SK-N-SH treated with all-trans-retinoic acid at 6 μM for 48 hours (cell line): Measurements from ENCODE around the gene LZTR1.

Experiments
- ATAC-seq: fragments of 200-7000 bp; cut with Tn5 transposase; 3 replicates; pipeline ENCODE4 v1.9.1; 2020; ENCODE audit warnings: mild to moderate bottlenecking, moderate library complexity
- BACH2 ChIP-seq: fragments of 250-450 bp; sonication (Bioruptor Pico); IDR thresholded peaks from 2 replicates; pipeline ENCODE4 v1.9.0; 2021; ENCODE audit warnings: mild to moderate bottlenecking, borderline replicate concordance
- CREB5 ChIP-seq: fragments of 250-450 bp; sonication (Bioruptor Pico); IDR thresholded peaks from 2 replicates; pipeline ENCODE4 v1.5.1; 2020; ENCODE audit warnings: low read depth, mild to moderate bottlenecking, moderate library complexity
- CSDC2 ChIP-seq: fragments of 250-450 bp; sonication (Bioruptor Pico); IDR thresholded peaks from 2 replicates; pipeline ENCODE4 v1.5.0; 2020; ENCODE audit warnings: mild to moderate bottlenecking, moderate library complexity
- CSRNP3 ChIP-seq: fragments of 250-450 bp; sonication (Bioruptor Pico); IDR thresholded peaks from 2 replicates; pipeline ENCODE4 v1.5.1; 2021; ENCODE audit warnings: mild to moderate bottlenecking, moderate library complexity
- ESRRG ChIP-seq: fragments of 250-450 bp; sonication (Bioruptor Pico); IDR thresholded peaks from 2 replicates; pipeline ENCODE4 v1.6.1; 2021; ENCODE audit warnings: mild to moderate bottlenecking
- GLIS3 ChIP-seq: fragments of 250-450 bp; sonication (Bioruptor Pico); IDR thresholded peaks from 2 replicates; pipeline ENCODE4 v1.5.0; 2020; ENCODE audit warnings: mild to moderate bottlenecking, moderate library complexity
- ISL1 ChIP-seq: fragments of 250-450 bp; sonication (Bioruptor Pico); IDR thresholded peaks from 2 replicates; pipeline ENCODE4 v2.1.2; 2022; ENCODE audit warnings: mild to moderate bottlenecking, moderate library complexity
- OSR1 ChIP-seq: fragments of 250-450 bp; sonication (Bioruptor Pico); IDR thresholded peaks from 2 replicates; pipeline ENCODE4 v1.8.0; 2022; ENCODE audit warnings: moderate library complexity, mild to moderate bottlenecking, inconsistent platforms
- PATZ1 ChIP-seq: fragments of 250-450 bp; sonication (Bioruptor Pico); IDR thresholded peaks from 2 replicates; pipeline ENCODE4 v1.8.0; 2020; ENCODE audit warnings: mild to moderate bottlenecking, moderate library complexity, borderline replicate concordance
- POU6F1 ChIP-seq: fragments of 250-450 bp; sonication (Bioruptor Pico); IDR thresholded peaks from 2 replicates; pipeline ENCODE4 v1.8.0; 2021; ENCODE audit warnings: low read depth, mild to moderate bottlenecking, moderate library complexity, borderline replicate concordance
- PPARA ChIP-seq: fragments of 250-450 bp; sonication (Bioruptor Pico); IDR thresholded peaks from 2 replicates; pipeline ENCODE4 v1.5.0; 2020; ENCODE audit warnings: mild to moderate bottlenecking, borderline replicate concordance
- RARB ChIP-seq: fragments of 250-450 bp; sonication (Bioruptor Pico); IDR thresholded peaks from 2 replicates; pipeline ENCODE4 v1.8.0; 2021; ENCODE audit warnings: mild to moderate bottlenecking, moderate library complexity
- SNAI2 ChIP-seq: fragments of 250-450 bp; sonication (Bioruptor Pico); IDR thresholded peaks from 2 replicates; pipeline ENCODE4 v1.5.0; 2020; ENCODE audit warnings: mild to moderate bottlenecking, moderate library complexity
- TCF4 ChIP-seq: fragments of 250-450 bp; sonication (Bioruptor Pico); IDR thresholded peaks from 2 replicates; pipeline ENCODE4 v1.8.0; 2021; ENCODE audit warnings: mild to moderate bottlenecking, moderate library complexity, borderline replicate concordance
- TOX ChIP-seq: fragments of 250-450 bp; sonication (Bioruptor Pico); IDR thresholded peaks from 2 replicates; pipeline ENCODE4 v1.8.0; 2021; ENCODE audit warnings: mild to moderate bottlenecking, moderate library complexity, borderline replicate concordance
- TSHZ2 ChIP-seq: fragments of 250-450 bp; sonication (Bioruptor Pico); IDR thresholded peaks from 2 replicates; pipeline ENCODE4 v1.5.0; 2020; ENCODE audit warnings: mild to moderate bottlenecking, moderate library complexity
- ZC3H10 ChIP-seq: fragments of 250-450 bp; sonication (Bioruptor Pico); IDR thresholded peaks from 2 replicates; pipeline ENCODE4 v1.5.1; 2021; ENCODE audit warnings: mild to moderate bottlenecking, moderate library complexity
- ZFP3 ChIP-seq: fragments of 250-450 bp; sonication (Bioruptor Pico); IDR thresholded peaks from 2 replicates; pipeline ENCODE4 v1.5.0; 2020; ENCODE audit warnings: mild to moderate bottlenecking, moderate library complexity
- ZFP30 ChIP-seq: fragments of 450-650 bp; formaldehyde crosslinking; IDR thresholded peaks from 2 replicates; pipeline ENCODE4 v1.5.0; 2022; ENCODE audit warnings: mild to moderate bottlenecking, moderate library complexity
- ZNF70 ChIP-seq: fragments of 450-650 bp; formaldehyde crosslinking; IDR thresholded peaks from 2 replicates; pipeline ENCODE4 v1.5.0; 2020; ENCODE audit warnings: mild to moderate bottlenecking, moderate library complexity

Gene LZTR1

GRCh38 chr22:21018314-21018713 is 36.2 kb downstream of the LZTR1 start:
- TF ChIP-seq CSDC2 (no peak), ZNF70 (peak; percentile 94)
- TF ChIP-seq, all 23 proteins: peak for 1
- ATAC-seq = no peak

- TF ChIP-seq CREB5 (CRISPR knock-in tag) (no peak), BACH2 (CRISPR knock-in tag) (no peak), GLIS3 (CRISPR knock-in tag) (no peak), PATZ1 (CRISPR knock-in tag) (no peak), ZFP30 (CRISPR knock-in tag) (no peak), RARB (CRISPR knock-in tag) (no peak), ISL1 (CRISPR knock-in tag) (no peak), TCF4 (CRISPR knock-in tag) (no peak), CSRNP3 (no peak), POU6F1 (CRISPR knock-in tag) (no peak), CSDC2 (no peak), ZNF70 (no peak), TSHZ2 (CRISPR knock-in tag) (no peak), ESRRG (no peak), SNAI2 (CRISPR knock-in tag) (no peak), ZFP3 (CRISPR knock-in tag) (no peak), PPARA (CRISPR knock-in tag) (no peak), ZC3H10 (CRISPR knock-in tag) (no peak), TOX (CRISPR knock-in tag) (no peak), OSR1 (CRISPR knock-in tag) (no peak)
- peak; percentile 76 for ATAC-seq
Observed at GRCh38 chr22:21020802-21021429, 38.8 kb downstream of the LZTR1 start.

GRCh38 chr22:21022507-21022906 is 40.4 kb downstream of the LZTR1 start:
- no peak for ATAC-seq
- TF ChIP-seq TOX (CRISPR knock-in tag) (no peak), GLIS3 (CRISPR knock-in tag) (no peak), ESRRG (no peak), ZNF70 (no peak)
